GM23338 (cell line): ENCODE measurements around the gene ARG1. TPM values are rescaled to one million over a fixed set of nuclear protein-coding genes. Genes with fewer than 3 reads are reported as not detected.

Experiments
- ATAC-seq: fragments of 200-7000 bp; cut with Tn5 transposase; 3 replicates; pipeline ENCODE4 v1.9.1; 2020
- DNase-seq: peaks from one replicate; pipeline ENCODE4 v3.0.0-alpha.2; 2015; ENCODE audit warnings: low spot score
- H2AFZ ChIP-seq: fragments of 200-600 bp; sonication (generic); 2 replicates; pipeline ENCODE4 v1.8.0; 2016; ENCODE audit warnings: antibody characterized with exemption, mild to moderate bottlenecking, moderate library complexity
- H3F3A ChIP-seq: fragments of 200-600 bp; sonication (generic); replicated peaks from 2 replicates; pipeline ENCODE4 v1.8.0; 2017; ENCODE audit warnings: antibody characterized with exemption, mixed run types, low read depth
- H3K27ac ChIP-seq: fragments of 200-600 bp; sonication (generic); 2 replicates; pipeline ENCODE4 v1.6.1; 2016; ENCODE audit warnings: low read depth
- H3K27me3 ChIP-seq: fragments of 200-600 bp; sonication (generic); 2 replicates; pipeline ENCODE4 v1.8.0; 2016; ENCODE audit warnings: mild to moderate bottlenecking, mixed run types, moderate library complexity; ENCODE audit not compliant: insufficient read depth
- H3K36me3 ChIP-seq: fragments of 200-600 bp; sonication (generic); 2 replicates; pipeline ENCODE4 v1.8.0; 2016; ENCODE audit warnings: mild to moderate bottlenecking; ENCODE audit not compliant: insufficient read depth
- H3K4me1 ChIP-seq: fragments of 200-600 bp; sonication (generic); 2 replicates; pipeline ENCODE4 v1.8.0; 2016; ENCODE audit warnings: mild to moderate bottlenecking, moderate library complexity; ENCODE audit not compliant: insufficient read depth
- H3K4me2 ChIP-seq: fragments of 200-600 bp; sonication (generic); 2 replicates; pipeline ENCODE4 v1.7.1; 2017; ENCODE audit warnings: mixed run types
- H3K4me3 ChIP-seq: fragments of 200-600 bp; sonication (generic); 2 replicates; pipeline ENCODE4 v1.6.1; 2016; ENCODE audit warnings: mixed run types
- H3K79me2 ChIP-seq: fragments of 200-600 bp; sonication (generic); replicated peaks from 2 replicates; pipeline ENCODE4 v1.8.0; 2017; ENCODE audit warnings: mild to moderate bottlenecking; ENCODE audit not compliant: insufficient read depth
- H3K9me2 ChIP-seq: fragments of 200-600 bp; sonication (generic); 2 replicates; pipeline ENCODE4 v1.8.0; 2017; ENCODE audit not compliant: insufficient read depth
- H4K20me1 ChIP-seq: fragments of 200-600 bp; sonication (generic); replicated peaks from 2 replicates; pipeline ENCODE4 v1.8.0; 2017; ENCODE audit warnings: mild to moderate bottlenecking; ENCODE audit not compliant: insufficient read depth
- H3K27ac Mint-ChIP-seq: 2 replicates; pipeline ENCODE4 v1.8.0; 2020; ENCODE audit warnings: inconsistent platforms, mild to moderate bottlenecking, moderate library complexity, mixed read lengths
- H3K27me3 Mint-ChIP-seq: 3 replicates; pipeline ENCODE4 v1.8.0; 2022; ENCODE audit warnings: low read depth, mild to moderate bottlenecking, moderate library complexity, mixed read lengths, inconsistent platforms; ENCODE audit not compliant: insufficient read depth, poor library complexity
- H3K36me3 Mint-ChIP-seq: 3 replicates; pipeline ENCODE4 v1.8.0; 2021; ENCODE audit warnings: low read depth, mild to moderate bottlenecking, inconsistent platforms, moderate library complexity, mixed read lengths
- H3K4me1 Mint-ChIP-seq: 3 replicates; pipeline ENCODE4 v1.8.0; 2020; ENCODE audit warnings: mild to moderate bottlenecking, inconsistent platforms, mixed read lengths
- H3K4me3 Mint-ChIP-seq: 3 replicates; pipeline ENCODE4 v1.8.0; 2021; ENCODE audit warnings: moderate library complexity, mild to moderate bottlenecking, inconsistent platforms, mixed read lengths
- H3K9me3 Mint-ChIP-seq: 3 replicates; pipeline ENCODE4 v1.8.0; 2020; ENCODE audit warnings: moderate library complexity, mild to moderate bottlenecking, inconsistent platforms, mixed read lengths
- CREB1 ChIP-seq: fragments of 250-450 bp; sonication (Bioruptor Pico); IDR thresholded peaks from 2 replicates; pipeline ENCODE4 v1.5.0; 2020; ENCODE audit warnings: low read depth, mild to moderate bottlenecking, moderate library complexity
- EZH2 ChIP-seq: fragments of 200-600 bp; sonication (generic); IDR thresholded peaks from one replicate; pipeline ENCODE4 v1.8.0; 2017; ENCODE audit warnings: antibody characterized with exemption, mild to moderate bottlenecking, low read depth; ENCODE audit not compliant: unreplicated experiment
- EZH2phosphoT487 ChIP-seq: fragments of 200-600 bp; sonication (generic); IDR thresholded peaks from one replicate; pipeline ENCODE4 v1.8.1; 2018; ENCODE audit warnings: antibody characterized with exemption; ENCODE audit not compliant: unreplicated experiment
- JUNB ChIP-seq: IDR thresholded peaks from one replicate; pipeline ENCODE4 v1.6.1; 2016; ENCODE audit warnings: antibody characterized with exemption; ENCODE audit not compliant: unreplicated experiment
- NANOG ChIP-seq: IDR thresholded peaks from 2 replicates; pipeline ENCODE4 v1.6.1; 2016; ENCODE audit warnings: antibody characterized with exemption, borderline replicate concordance
- POLR2AphosphoS5 ChIP-seq: IDR thresholded peaks from 2 replicates; pipeline ENCODE4 v1.6.1; 2016; ENCODE audit warnings: antibody characterized with exemption, low read depth
- ZNF114 ChIP-seq: fragments of 250-450 bp; sonication (Bioruptor Pico); IDR thresholded peaks from 2 replicates; pipeline ENCODE4 v1.5.0; 2020; ENCODE audit warnings: mild to moderate bottlenecking, moderate library complexity
- ZNF331 ChIP-seq: fragments of 250-450 bp; sonication (Bioruptor Pico); IDR thresholded peaks from 2 replicates; pipeline ENCODE4 v1.5.0; 2020; ENCODE audit warnings: low read depth, mild to moderate bottlenecking, moderate library complexity
- polyA plus RNA-seq: library from polyadenylated mRNA; unstranded; fragments of >200 nt; fragmentation: Nextera tagmentation; extraction: Ambion mirVana; gene quantifications from 2 replicates; pipeline ENCODE4 v1.2.1, GENCODE V29; 2016
- total RNA-seq: library from RNA; depleted of rRNA; stranded (reverse); fragments of >200 nt; shearing (Covaris generic); gene quantifications from 2 replicates; pipeline ENCODE4 v1.2.3, GENCODE V29; 2014
- TF ChIP-seq, protein P1 (sequence below): fragments of 250-450 bp; sonication (Bioruptor Pico); IDR thresholded peaks from 2 replicates; pipeline ENCODE4 v1.5.0; 2020; ENCODE audit warnings: mild to moderate bottlenecking, moderate library complexity
- TF ChIP-seq, protein P2 (sequence below): IDR thresholded peaks from 2 replicates; pipeline ENCODE4 v1.6.1; 2016; ENCODE audit warnings: antibody characterized with exemption

ARG1 gene
- total and polyA plus RNA-seq, 2 experiments from 2014 or later = 0.18 TPM; not detected in 1

DNA sequence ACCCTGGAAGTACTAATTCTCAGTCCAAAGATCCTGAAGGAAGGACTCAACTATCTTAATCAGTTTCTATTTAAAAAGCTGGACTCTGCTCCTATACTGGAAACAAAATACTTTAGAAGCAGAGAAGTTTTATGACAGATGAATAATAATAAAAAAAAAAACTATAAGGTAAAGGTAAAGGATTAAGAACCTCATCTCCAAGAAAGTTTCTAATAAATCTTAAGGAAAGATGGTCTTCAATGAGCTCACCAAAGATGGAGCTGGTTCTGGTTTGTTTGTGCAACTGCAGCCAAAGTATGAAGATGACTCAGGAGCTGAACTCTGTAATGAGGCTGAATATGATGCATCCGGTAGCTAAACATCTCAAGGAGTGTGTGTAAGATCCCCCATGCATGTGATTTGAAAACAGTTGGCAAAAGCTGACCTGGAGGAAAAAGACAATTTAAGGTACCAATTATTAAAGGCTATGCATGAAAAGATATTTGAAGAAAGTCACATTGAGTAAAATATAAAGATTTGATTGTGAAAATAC is 29.8 kb downstream of the ARG1 start:
- H2AFZ ChIP-seq = no peak overlapping the region
- no peak overlapping the region for H3K27ac ChIP-seq
- ATAC-seq (no peak), DNase-seq (no peak)
- H4K20me1 ChIP-seq = no peaks in the 10 kb centered on the region
- H3K4me3 Mint-ChIP-seq = no peak overlapping the region
- H3K4me1 ChIP-seq = no peaks in the 10 kb centered on the region
- H3K4me1 Mint-ChIP-seq = no peaks in the 10 kb centered on the region
- no peak overlapping the region for H3K4me3 ChIP-seq
- peaks cover 4% of the 10 kb centered on the region for H3K27me3 Mint-ChIP-seq
- no peaks in the 10 kb centered on the region for H3F3A ChIP-seq
- peaks cover 28% of the 10 kb centered on the region; the same call in 2 of the 3 replicates for H3K36me3 Mint-ChIP-seq
- no peaks in the 10 kb centered on the region for H3K9me3 Mint-ChIP-seq
- no peaks in the 10 kb centered on the region for H3K27me3 ChIP-seq
- H3K79me2 ChIP-seq = no peaks in the 10 kb centered on the region
- TF ChIP-seq ZNF114 = no peak
- TF ChIP-seq CREB1 = no peak
- TF ChIP-seq NANOG = no peak
- TF ChIP-seq EZH2 = no peak
- no peak for TF ChIP-seq JUNB
- TF ChIP-seq EZH2phosphoT487 = no peak
- TF ChIP-seq, protein P1, sequence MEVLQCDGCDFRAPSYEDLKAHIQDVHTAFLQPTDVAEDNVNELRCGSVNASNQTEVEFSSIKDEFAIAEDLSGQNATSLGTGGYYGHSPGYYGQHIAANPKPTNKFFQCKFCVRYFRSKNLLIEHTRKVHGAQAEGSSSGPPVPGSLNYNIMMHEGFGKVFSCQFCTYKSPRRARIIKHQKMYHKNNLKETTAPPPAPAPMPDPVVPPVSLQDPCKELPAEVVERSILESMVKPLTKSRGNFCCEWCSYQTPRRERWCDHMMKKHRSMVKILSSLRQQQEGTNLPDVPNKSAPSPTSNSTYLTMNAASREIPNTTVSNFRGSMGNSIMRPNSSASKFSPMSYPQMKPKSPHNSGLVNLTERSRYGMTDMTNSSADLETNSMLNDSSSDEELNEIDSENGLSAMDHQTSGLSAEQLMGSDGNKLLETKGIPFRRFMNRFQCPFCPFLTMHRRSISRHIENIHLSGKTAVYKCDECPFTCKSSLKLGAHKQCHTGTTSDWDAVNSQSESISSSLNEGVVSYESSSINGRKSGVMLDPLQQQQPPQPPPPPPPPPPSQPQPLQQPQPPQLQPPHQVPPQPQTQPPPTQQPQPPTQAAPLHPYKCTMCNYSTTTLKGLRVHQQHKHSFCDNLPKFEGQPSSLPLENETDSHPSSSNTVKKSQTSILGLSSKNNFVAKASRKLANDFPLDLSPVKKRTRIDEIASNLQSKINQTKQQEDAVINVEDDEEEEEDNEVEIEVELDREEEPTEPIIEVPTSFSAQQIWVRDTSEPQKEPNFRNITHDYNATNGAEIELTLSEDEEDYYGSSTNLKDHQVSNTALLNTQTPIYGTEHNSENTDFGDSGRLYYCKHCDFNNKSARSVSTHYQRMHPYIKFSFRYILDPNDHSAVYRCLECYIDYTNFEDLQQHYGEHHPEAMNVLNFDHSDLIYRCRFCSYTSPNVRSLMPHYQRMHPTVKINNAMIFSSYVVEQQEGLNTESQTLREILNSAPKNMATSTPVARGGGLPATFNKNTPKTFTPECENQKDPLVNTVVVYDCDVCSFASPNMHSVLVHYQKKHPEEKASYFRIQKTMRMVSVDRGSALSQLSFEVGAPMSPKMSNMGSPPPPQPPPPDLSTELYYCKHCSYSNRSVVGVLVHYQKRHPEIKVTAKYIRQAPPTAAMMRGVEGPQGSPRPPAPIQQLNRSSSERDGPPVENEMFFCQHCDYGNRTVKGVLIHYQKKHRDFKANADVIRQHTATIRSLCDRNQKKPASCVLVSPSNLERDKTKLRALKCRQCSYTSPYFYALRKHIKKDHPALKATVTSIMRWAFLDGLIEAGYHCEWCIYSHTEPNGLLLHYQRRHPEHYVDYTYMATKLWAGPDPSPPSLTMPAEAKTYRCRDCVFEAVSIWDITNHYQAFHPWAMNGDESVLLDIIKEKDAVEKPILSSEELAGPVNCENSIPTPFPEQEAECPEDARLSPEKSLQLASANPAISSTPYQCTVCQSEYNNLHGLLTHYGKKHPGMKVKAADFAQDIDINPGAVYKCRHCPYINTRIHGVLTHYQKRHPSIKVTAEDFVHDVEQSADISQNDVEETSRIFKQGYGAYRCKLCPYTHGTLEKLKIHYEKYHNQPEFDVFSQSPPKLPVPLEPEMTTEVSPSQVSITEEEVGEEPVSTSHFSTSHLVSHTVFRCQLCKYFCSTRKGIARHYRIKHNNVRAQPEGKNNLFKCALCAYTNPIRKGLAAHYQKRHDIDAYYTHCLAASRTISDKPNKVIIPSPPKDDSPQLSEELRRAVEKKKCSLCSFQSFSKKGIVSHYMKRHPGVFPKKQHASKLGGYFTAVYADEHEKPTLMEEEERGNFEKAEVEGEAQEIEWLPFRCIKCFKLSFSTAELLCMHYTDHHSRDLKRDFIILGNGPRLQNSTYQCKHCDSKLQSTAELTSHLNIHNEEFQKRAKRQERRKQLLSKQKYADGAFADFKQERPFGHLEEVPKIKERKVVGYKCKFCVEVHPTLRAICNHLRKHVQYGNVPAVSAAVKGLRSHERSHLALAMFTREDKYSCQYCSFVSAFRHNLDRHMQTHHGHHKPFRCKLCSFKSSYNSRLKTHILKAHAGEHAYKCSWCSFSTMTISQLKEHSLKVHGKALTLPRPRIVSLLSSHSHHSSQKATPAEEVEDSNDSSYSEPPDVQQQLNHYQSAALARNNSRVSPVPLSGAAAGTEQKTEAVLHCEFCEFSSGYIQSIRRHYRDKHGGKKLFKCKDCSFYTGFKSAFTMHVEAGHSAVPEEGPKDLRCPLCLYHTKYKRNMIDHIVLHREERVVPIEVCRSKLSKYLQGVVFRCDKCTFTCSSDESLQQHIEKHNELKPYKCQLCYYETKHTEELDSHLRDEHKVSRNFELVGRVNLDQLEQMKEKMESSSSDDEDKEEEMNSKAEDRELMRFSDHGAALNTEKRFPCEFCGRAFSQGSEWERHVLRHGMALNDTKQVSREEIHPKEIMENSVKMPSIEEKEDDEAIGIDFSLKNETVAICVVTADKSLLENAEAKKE (CRISPR knock-in tag) = no peak
- TF ChIP-seq, protein P2, sequence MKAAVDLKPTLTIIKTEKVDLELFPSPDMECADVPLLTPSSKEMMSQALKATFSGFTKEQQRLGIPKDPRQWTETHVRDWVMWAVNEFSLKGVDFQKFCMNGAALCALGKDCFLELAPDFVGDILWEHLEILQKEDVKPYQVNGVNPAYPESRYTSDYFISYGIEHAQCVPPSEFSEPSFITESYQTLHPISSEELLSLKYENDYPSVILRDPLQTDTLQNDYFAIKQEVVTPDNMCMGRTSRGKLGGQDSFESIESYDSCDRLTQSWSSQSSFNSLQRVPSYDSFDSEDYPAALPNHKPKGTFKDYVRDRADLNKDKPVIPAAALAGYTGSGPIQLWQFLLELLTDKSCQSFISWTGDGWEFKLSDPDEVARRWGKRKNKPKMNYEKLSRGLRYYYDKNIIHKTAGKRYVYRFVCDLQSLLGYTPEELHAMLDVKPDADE = no peak
- TF ChIP-seq ZNF331 (CRISPR knock-in tag) = no peak
- no peak for TF ChIP-seq POLR2AphosphoS5
- H3K36me3 ChIP-seq = peaks cover 14% of the 10 kb centered on the region; the same call in 1 of the 2 replicates
- no peak overlapping the region for H3K4me2 ChIP-seq
- H3K9me2 ChIP-seq = no peaks in the 10 kb centered on the region
- no peak overlapping the region for H3K27ac Mint-ChIP-seq
